Islet of Langerhans (tissue), 1 donor: ENCODE data around the gene HAGH.

Source experiments
- FAIRE-seq: peaks from one replicate; lab custom pipeline; 2011; peaks lifted over from hg19 to GRCh38; lab: Jason Lieb, UNC

Gene HAGH

DNA sequence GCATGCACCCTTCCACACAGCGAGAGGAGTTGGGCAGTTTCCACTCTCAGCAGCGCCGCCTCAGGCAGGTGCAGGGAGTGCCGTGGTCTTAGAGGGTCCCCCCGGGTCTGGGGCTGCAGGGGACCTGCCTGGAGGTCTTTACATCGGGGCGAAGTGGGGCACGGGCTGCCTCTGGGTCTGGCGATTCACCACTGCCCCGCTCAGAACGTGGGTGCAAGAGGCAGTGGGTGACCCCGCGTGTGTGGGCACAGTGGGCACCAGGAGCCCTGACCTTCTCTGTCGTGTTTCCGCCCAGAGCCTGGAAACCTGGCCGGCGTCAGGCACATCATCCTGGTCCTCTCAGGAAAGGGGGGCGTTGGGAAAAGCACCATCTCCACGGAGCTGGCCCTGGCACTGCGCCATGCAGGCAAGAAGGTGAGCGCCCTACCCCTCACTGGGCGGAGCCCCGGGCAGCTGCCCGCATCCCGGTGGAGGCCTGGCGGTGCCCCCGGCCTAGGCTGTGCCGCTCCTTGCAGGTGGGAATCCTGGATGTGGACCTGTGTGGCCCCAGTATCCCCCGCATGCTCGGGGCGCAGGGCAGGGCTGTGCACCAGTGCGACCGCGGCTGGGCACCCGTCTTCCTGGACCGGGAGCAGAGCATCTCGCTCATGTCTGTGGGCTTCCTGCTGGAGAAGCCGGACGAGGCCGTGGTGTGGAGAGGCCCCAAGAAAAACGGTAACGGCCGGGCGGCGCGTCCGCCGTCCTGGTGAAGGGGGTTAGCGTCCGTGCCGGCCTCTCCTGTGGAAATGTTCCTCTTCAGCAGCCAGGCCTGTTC, 40.2 kb downstream of the HAGH start:
- no peak for FAIRE-seq

DNA sequence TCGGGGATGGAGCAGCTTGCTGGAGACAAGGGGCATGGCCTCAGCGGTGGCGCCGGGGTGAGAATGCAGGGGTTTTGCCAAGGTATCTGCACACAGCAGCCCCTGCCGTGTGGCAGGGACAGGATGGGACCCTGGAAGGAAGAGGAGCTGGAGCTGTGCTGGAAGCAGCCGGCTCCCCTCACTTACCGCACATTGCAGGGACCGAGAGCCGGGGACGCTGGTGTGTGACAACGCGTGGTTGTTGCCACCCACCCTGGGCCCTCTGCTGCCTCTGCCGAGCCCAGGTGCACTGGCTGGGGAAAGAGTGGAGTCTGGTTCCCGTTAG, 40.8 kb downstream of the HAGH start:
- no peak for FAIRE-seq

GRCh38 chr16:1784977-1785845, 41.4 kb downstream of the HAGH start:
- FAIRE-seq, result no peak

- peak; percentile 98 for FAIRE-seq
These were observed 44.0 kb downstream of the HAGH start, which contains the start of the genes NUBP2 and SPSB3 for GRCh38 chr16:1782408-1783264. Gene NUBP2 (plus strand): TSS chr16:1782960. CDS start chr16:1783021, 61 bp downstream. Gene SPSB3 (minus strand): TSS chr16:1782571. CDS start chr16:1781483, 1,088 bp downstream.

DNA sequence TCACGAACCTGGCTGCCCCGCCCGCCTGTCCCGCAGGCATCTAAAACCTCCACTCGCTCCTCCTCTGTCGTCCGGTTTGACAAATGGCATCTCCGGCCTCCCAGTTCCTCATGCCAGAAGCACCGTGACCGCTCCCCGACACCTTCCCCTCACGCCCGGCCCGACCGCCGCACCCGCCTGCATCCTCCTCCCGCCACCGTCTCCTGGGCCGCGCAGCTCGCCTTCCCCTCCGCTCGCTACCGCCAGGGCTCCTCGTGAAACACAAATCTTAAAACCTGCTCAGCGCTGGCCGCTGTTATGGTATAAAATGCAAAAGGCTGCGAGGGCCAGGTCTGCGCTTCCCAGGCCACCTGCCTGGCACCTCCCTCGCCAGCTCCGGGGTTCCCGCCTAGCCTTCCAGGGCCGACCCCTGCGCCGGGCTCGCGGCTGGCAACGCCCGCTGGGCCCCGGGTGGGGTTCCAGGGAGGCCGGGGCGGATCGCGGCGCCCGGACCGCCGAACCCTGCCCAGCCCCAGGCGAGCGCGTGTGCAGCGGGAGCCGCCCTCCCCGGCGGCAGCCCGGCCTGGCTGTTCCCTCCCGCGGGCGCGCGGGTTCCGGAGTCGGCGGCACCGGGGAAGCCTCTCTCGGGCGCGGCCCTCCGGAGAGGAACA, 44.7 kb downstream of the HAGH start:
- no peak for FAIRE-seq

GRCh38 chr16:1781254-1781653, 45.4 kb downstream of the HAGH start:
- no peak for FAIRE-seq

DNA sequence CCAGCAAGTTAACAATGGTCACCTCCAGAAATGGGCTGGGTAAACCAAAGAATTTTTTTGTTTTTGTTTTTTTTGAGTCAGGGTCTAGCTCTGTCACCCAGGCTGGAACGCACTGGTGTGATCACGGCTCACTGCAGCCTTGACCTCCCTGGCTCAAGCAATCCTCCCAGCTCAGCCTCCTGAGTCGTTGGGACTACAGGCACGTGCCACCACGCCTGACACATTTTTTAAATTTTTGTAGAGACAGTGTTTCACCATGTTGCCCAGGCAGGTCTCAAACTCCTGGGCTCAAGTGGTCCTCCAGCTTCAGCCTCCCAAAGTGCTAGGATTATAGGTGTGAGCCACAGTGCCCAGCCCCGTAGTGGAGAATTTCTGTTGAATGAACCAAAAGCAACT, 46.0 kb downstream of the HAGH start:
- FAIRE-seq, result no peak

- no peak for FAIRE-seq
These were observed 46.6 kb downstream of the HAGH start for GRCh38 chr16:1779741-1780676.

DNA sequence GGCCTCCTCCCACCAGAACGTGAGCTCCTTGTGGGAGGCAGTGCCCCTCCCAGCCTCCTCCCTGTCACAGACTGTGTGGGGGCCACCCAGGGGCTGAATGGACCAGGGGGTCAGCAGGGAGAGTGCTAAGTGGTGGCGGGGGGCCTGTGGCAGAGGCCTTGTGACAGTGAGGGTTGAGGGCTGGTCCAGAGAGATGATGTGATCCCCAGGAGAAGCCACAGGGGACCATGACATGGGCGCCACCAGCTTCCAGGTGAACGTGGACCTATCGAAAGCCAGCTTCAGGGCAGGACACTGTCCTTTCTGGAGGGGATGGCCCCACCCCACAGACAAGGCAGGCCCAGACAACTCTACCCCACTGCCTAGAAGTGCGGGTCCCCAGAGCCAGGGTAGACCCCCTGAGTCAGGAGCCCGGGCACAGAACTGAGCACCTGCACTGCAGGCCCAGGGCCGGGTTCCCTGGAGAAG, 47.4 kb downstream of the HAGH start:
- no peak for FAIRE-seq

DNA sequence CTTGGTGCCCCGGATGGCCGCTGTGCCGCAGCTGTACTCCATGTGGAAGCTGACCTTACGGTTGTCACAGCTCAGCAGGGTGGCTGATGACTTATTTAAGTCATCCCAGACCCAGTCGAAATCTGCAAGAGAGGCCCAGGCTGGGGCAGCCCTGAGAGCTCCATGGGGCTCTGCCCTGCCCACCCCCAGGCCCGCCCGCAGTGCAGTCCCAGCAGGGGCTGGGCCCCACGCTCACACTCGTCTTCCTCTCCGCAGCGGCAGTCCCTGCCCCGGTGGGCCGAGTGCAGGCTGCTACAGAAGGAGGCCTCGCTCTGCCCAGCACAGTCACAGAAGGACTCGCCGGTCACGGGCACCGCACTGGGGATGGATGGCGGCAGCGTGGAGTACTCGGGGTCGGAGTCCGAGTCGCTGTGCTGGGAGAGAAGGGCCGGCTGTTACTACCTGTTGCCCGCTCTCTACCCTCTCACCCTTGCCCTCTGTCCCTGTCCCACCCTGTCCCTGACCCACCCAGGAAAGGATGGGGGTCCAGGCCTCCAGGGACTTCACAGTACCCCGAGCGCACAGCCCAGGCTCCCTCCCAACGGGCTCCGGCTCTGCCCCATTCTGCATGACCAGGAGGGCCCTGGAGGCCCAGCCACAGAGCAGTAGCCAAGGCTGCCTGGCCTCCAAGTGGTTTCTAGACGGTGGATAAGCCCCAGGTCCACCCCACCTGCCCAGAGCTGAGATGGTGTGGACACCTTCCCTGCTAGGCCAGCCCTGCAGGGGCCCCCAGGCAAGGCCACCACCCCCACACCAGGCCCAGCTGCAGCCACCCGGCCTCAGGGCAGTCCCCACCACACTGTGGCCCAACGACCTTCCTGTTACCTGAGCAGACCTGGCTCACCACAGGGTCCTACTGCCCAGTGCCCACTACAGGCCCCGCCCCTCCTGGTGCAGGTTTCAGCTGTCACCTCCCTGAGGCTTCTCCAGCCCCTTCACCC, 48.1 kb downstream of the HAGH start:
- FAIRE-seq, result no peak

DNA sequence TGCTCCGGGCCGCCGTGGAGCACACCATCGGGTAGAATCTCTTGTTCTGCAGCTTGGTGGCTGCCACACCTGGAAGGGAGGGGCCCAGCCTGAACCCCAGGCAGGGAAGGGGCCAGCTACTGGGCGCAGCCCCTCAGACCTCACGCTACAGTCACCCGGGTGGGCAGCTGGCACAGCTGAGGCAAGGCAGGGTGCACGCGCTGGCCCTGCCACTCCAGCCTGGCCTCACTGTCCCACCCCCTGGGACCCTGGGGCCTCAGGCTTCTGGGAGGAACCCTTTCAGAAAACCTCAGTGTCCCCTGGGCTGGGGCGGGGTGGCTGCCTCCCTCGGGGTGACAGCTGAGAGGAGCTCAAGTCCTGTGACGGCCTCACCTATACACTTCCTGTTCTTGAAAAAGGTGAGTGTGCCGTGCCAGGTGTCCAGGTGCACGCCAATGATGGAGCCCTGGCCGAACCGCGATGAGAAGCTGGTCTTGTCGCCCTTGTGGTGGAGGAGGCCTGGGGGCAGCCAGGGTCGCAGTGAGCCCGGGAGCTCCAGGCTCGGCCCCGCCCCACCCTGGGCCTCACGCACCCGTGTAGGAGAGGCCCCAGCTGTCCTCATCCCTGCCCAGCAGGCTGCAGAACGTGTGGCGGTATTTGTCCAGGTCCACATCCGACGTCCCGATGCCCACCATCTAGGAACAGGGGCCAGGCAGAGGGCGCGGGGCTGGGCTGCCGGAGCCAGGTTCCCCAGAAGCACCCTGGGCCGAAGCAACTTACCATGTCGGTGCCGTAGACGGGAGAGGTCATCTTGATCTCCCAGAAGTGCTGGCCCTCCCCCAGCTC, 49.0 kb downstream of the HAGH start:
- FAIRE-seq, result no peak

DNA sequence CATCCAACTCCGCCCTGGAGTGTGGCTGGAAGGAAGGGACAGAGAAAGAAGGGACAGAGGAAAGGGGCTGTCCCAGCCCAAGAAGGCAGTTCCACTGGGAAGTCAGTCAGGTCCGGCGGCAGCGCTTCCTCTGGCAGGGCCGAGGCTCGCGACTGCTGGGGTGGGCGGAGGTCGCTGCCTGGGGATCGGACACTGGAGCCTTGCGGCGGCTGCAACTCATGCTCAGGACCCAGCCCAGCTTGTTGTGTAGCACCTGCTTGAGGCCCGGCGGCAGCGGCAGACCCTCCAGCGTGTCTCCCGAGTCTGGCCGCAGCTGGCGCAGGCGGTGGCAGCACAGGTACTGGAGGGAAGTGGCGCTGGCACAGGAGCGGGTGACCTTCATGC, 49.6 kb downstream of the HAGH start:
- FAIRE-seq, result no peak

DNA sequence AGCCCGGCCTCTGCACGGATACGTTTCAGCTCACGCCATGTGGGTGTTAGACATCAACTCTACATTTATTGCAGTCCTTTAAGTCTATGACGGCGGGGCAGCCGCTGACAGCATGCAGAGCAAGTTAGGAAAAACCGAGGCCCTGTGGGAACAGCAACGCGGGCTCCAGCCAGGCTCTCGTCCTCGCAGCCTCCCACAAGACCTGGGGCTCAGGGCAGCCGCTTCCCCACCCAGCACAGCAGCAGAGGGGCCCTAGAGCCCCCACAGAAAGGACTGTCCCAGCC, 50.0 kb downstream of the HAGH start:
- FAIRE-seq, result no peak

- FAIRE-seq, result no peak
These were observed 50.6 kb downstream of the HAGH start for GRCh38 chr16:1775846-1776671.

DNA sequence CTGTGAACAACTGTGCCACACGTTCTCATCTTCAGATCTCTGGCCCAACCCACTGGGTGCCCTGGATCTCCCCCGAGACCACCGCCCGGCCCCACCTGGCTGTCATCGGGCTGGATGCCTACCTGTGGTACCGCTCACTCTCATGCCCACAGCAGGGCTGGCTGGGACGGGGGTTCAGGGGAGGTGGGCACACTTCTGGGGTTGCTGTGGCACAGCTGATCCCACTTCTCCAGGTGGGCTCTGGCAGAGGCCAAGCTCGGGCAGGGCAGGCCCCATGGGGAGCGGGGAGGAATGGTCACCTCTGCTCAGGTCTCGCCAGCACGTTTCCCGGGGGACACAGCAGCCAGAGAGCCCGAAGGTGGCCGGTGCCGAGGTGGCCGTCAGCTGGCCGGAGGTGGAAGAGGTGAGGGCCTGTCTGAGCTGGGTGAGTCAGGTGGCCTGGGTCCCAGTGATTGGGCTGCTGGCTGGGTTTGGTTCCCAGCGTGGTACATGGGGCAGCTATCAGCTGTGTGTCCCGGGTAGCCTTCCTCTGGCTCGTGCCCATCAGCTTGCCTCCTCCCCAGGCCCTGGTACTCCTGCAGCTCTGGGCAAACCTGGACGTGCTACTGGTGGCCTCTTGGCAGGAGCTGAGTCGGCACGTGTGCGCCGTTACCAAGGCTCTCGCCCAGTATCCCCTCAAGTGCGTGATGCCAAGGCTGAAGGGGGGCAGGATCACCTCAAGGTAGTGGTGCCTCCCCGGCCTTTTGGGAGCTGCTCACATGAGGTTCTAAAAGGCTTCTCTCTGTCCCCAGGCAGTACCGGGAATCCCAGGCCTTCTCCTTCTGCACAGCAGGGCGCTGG, 51.4 kb downstream of the HAGH start:
- no peak for FAIRE-seq

DNA sequence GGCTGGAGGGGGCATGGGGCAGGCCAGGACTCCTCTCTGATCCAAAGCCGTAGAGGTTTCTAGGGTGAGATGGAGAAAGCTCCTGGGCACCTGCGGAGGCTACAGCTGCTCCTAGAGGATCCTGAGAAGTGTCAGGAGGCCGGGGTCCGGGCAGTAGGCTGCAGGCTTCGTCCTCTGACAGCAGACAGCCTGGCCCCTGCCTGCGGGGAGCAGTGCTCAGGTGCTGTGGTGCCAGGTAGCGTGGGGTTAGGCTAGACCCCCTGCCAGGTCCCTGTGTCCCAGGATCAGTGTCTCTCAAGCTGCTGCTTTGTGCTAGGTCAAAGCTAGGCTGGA, 52.2 kb downstream of the HAGH start:
- FAIRE-seq, result no peak
